Measurements from ENCODE around the gene CACNG7.

CACNG7 gene

GRCh38 chr19:53957448-53958167 is 48.5 kb downstream of the CACNG7 start:
- DNase-seq (ENCODE audit: low read depth in 1 of 2, low spot score in 1 of 2) = no peak
- Histone ChIP-seq H3K4me3 (replicated peaks; ENCODE audit: insufficient read depth, low read length) (no peak overlapping the region), H3K27me3 (ENCODE audit: insufficient read depth, poor library complexity, severe bottlenecking) (peaks cover 30% of the 10 kb centered on the region), H3K27ac (replicated peaks) (no peak overlapping the region)
- TF ChIP-seq CTCF (IDR thresholded peaks at IDR 0.05; ENCODE audit: insufficient read depth, low read length) (no peak), GABPA (IDR thresholded peaks at IDR 0.05; ENCODE audit: low read depth) (no peak), SPI1 (IDR thresholded peaks at IDR 0.05; ENCODE audit: borderline replicate concordance, low read depth) (no peak), POLR2AphosphoS5 (IDR thresholded peaks at IDR 0.05; ENCODE audit: low read depth) (no peak), REST (IDR thresholded peaks at IDR 0.05; ENCODE audit: insufficient replicate concordance, low read depth) (no peak)

GRCh38 chr19:53958168-53958571 is 49.1 kb downstream of the CACNG7 start:
- H3K4me3 ChIP-seq (replicated peaks; ENCODE audit: insufficient read depth, low read length) = no peak overlapping the region
- TF ChIP-seq REST (IDR thresholded peaks at IDR 0.05; ENCODE audit: insufficient replicate concordance, low read depth) (no peak), POLR2AphosphoS5 (IDR thresholded peaks at IDR 0.05; ENCODE audit: low read depth) (no peak), GABPA (IDR thresholded peaks at IDR 0.05; ENCODE audit: low read depth) (no peak), SPI1 (IDR thresholded peaks at IDR 0.05; ENCODE audit: borderline replicate concordance, low read depth) (no peak), CTCF (IDR thresholded peaks at IDR 0.05; ENCODE audit: insufficient read depth, low read length) (no peak)
- DNase-seq (ENCODE audit: low read depth in 1 of 2, low spot score in 1 of 2) = no peak
- no peak overlapping the region for H3K27ac ChIP-seq (replicated peaks)
- peaks cover 32% of the 10 kb centered on the region for H3K27me3 ChIP-seq (ENCODE audit: insufficient read depth, poor library complexity, severe bottlenecking)

GRCh38 chr19:53958823-53959757 is 50.0 kb downstream of the CACNG7 start:
- DNase-seq (ENCODE audit: low read depth in 1 of 2, low spot score in 1 of 2) = no peak
- H3K4me3 ChIP-seq (replicated peaks; ENCODE audit: insufficient read depth, low read length) = no peak overlapping the region
- no peak overlapping the region for H3K27ac ChIP-seq (replicated peaks)
- no peak for TF ChIP-seq REST (IDR thresholded peaks at IDR 0.05; ENCODE audit: insufficient replicate concordance, low read depth)
- peaks cover 40% of the 10 kb centered on the region for H3K27me3 ChIP-seq (ENCODE audit: insufficient read depth, poor library complexity, severe bottlenecking)
